H9 (cell line): ENCODE results near the gene PYROXD2. TPM values are rescaled to one million over a fixed set of nuclear protein-coding genes. Genes with fewer than 3 reads are reported as not detected.

Source experiments
- DNase-seq: peaks from one replicate; pipeline ENCODE4 v3.0.0-alpha.2; 2017
- H2AFZ ChIP-seq: one replicate; pipeline ENCODE4 v1.6.1; 2013; ENCODE audit warnings: mild to moderate bottlenecking, low read length, control low read depth, moderate library complexity
- H2AK5ac ChIP-seq: 2 replicates; pipeline ENCODE4 v1.6.1; 2013; ENCODE audit warnings: low read length, control low read depth, mixed read lengths; ENCODE audit not compliant: insufficient read length
- H2BK120ac ChIP-seq: one replicate; pipeline ENCODE4 v1.6.1; 2013; ENCODE audit warnings: low read depth, mild to moderate bottlenecking, low read length, control low read depth, inconsistent platforms; ENCODE audit not compliant: poor library complexity, severe bottlenecking
- H2BK12ac ChIP-seq: 2 replicates; pipeline ENCODE4 v1.6.1; 2013; ENCODE audit warnings: low read length, control low read depth, mixed read lengths, low read depth; ENCODE audit not compliant: insufficient read length
- H2BK15ac ChIP-seq: 2 replicates; pipeline ENCODE4 v1.6.1; 2013; ENCODE audit warnings: low read depth, low read length, control low read depth
- H2BK20ac ChIP-seq: one replicate; pipeline ENCODE4 v1.6.1; 2013; ENCODE audit warnings: low read depth, mild to moderate bottlenecking, low read length, control low read depth, inconsistent platforms; ENCODE audit not compliant: poor library complexity, severe bottlenecking
- H2BK5ac ChIP-seq: 2 replicates; pipeline ENCODE4 v1.6.1; 2013; ENCODE audit warnings: low read length, control low read depth, mixed read lengths; ENCODE audit not compliant: insufficient read length
- H3K14ac ChIP-seq: 2 replicates; pipeline ENCODE4 v1.6.1; 2013; ENCODE audit warnings: low read length, control low read depth; ENCODE audit not compliant: insufficient read depth
- H3K18ac ChIP-seq: 2 replicates; pipeline ENCODE4 v1.6.1; 2013; ENCODE audit warnings: low read depth, mild to moderate bottlenecking, mixed read lengths, low read length, control low read depth; ENCODE audit not compliant: insufficient read length
- H3K23ac ChIP-seq: 2 replicates; pipeline ENCODE4 v1.6.1; 2013; ENCODE audit warnings: low read length, control low read depth, mixed read lengths, low read depth; ENCODE audit not compliant: insufficient read length
- H3K23me2 ChIP-seq: 2 replicates; pipeline ENCODE4 v1.6.1; 2013; ENCODE audit warnings: low read depth, mild to moderate bottlenecking, mixed read lengths, low read length, control low read depth; ENCODE audit not compliant: insufficient read length, poor library complexity, severe bottlenecking
- H3K27ac ChIP-seq: 2 replicates; pipeline ENCODE4 v1.5.1; 2013; ENCODE audit warnings: low read length, control low read depth, mixed read lengths, low read depth; ENCODE audit not compliant: insufficient read length
- H3K27me3 ChIP-seq: 2 replicates; pipeline ENCODE4 v1.6.1; 2013; ENCODE audit warnings: low read length, control low read depth, inconsistent platforms; ENCODE audit not compliant: insufficient read depth
- H3K4ac ChIP-seq: 2 replicates; pipeline ENCODE4 v1.6.1; 2013; ENCODE audit warnings: low read depth, mild to moderate bottlenecking, control low read depth, inconsistent platforms, low read length, moderate library complexity
- H3K4me1 ChIP-seq: 2 replicates; pipeline ENCODE4 v1.6.1; 2013; ENCODE audit warnings: low read length, control low read depth, inconsistent platforms; ENCODE audit not compliant: insufficient read depth
- H3K4me2 ChIP-seq: 2 replicates; pipeline ENCODE4 v1.6.1; 2013; ENCODE audit warnings: low read length, control low read depth, mixed read lengths; ENCODE audit not compliant: insufficient read length, insufficient read depth
- H3K56ac ChIP-seq: 2 replicates; pipeline ENCODE4 v1.6.1; 2013; ENCODE audit warnings: low read depth, mild to moderate bottlenecking, mixed read lengths, low read length, control low read depth; ENCODE audit not compliant: insufficient read length
- H3K79me1 ChIP-seq: 2 replicates; pipeline ENCODE4 v1.6.1; 2013; ENCODE audit warnings: low read depth, mild to moderate bottlenecking, moderate library complexity, low read length, control low read depth, inconsistent platforms; ENCODE audit not compliant: insufficient read depth, poor library complexity, severe bottlenecking
- H3K79me2 ChIP-seq: 2 replicates; pipeline ENCODE4 v1.6.1; 2013; ENCODE audit warnings: low read length, control low read depth, inconsistent platforms; ENCODE audit not compliant: insufficient read depth
- H3K9ac ChIP-seq: 2 replicates; pipeline ENCODE4 v1.6.1; 2013; ENCODE audit warnings: low read length, control low read depth, mixed read lengths; ENCODE audit not compliant: insufficient read length; ENCODE audit errors: extremely low read depth
- H3K9me3 ChIP-seq: one replicate; pipeline ENCODE4 v1.6.1; 2013; ENCODE audit warnings: low read depth, low read length, inconsistent platforms; ENCODE audit not compliant: control insufficient read depth
- H3T11ph ChIP-seq: one replicate; pipeline ENCODE4 v1.6.1; 2013; ENCODE audit warnings: mild to moderate bottlenecking, low read length, control low read depth, inconsistent platforms
- H4K20me1 ChIP-seq: one replicate; pipeline ENCODE4 v1.6.1; 2013; ENCODE audit not compliant: control insufficient read depth, insufficient read length, insufficient read depth
- H4K5ac ChIP-seq: 2 replicates; pipeline ENCODE4 v1.6.1; 2013; ENCODE audit warnings: low read depth, mild to moderate bottlenecking, mixed read lengths, low read length, control low read depth; ENCODE audit not compliant: insufficient read length
- H4K8ac ChIP-seq: replicated peaks from 2 replicates; pipeline ENCODE4 v1.6.1; 2013; ENCODE audit warnings: low read length, control low read depth, mixed read lengths, low read depth; ENCODE audit not compliant: insufficient read length
- H4K91ac ChIP-seq: 2 replicates; pipeline ENCODE4 v1.6.1; 2013; ENCODE audit warnings: low read depth, mild to moderate bottlenecking, moderate library complexity, mixed read lengths, low read length, control low read depth; ENCODE audit not compliant: insufficient read length
- H3K27ac Mint-ChIP-seq, 3 experiments: 2 replicates in 2 of 3; 3 replicates in 1 of 3; pipeline ENCODE4 v1.8.0; 2020 to 2021; ENCODE audit warnings: mixed read lengths in 3 of 3, mild to moderate bottlenecking in 1 of 3, moderate library complexity in 1 of 3
- H3K27me3 Mint-ChIP-seq: 2 replicates; pipeline ENCODE4 v1.8.0; 2021; ENCODE audit warnings: low read depth, mild to moderate bottlenecking, moderate library complexity, mixed read lengths
- H3K36me3 Mint-ChIP-seq, 3 experiments: 2 replicates in 2 of 3; 3 replicates in 1 of 3; pipeline ENCODE4 v1.8.0; 2020 to 2021; ENCODE audit warnings: low read depth in 3 of 3, mixed read lengths in 3 of 3; ENCODE audit not compliant: insufficient read depth in 1 of 3
- H3K4me1 Mint-ChIP-seq, 2 experiments: 2 replicates each; pipeline ENCODE4 v1.8.0; 2020; ENCODE audit warnings: mixed read lengths in 2 of 2
- H3K4me3 Mint-ChIP-seq, 2 experiments: 2 replicates in 1 of 2; 3 replicates in 1 of 2; pipeline ENCODE4 v1.8.0; 2020 to 2021; ENCODE audit warnings: mild to moderate bottlenecking in 2 of 2, mixed read lengths in 2 of 2, moderate library complexity in 1 of 2
- H3K9me3 Mint-ChIP-seq, 2 experiments: 2 replicates in 1 of 2; 3 replicates in 1 of 2; pipeline ENCODE4 v1.8.0; 2020; ENCODE audit warnings: mild to moderate bottlenecking in 2 of 2, mixed read lengths in 2 of 2, moderate library complexity in 1 of 2
- CTCF ChIP-seq: fragments of 200-600 bp; sonication (generic); conservative IDR thresholded peaks from 3 replicates; pipeline ENCODE4 v1.8.0; 2021; ENCODE audit warnings: antibody characterized with exemption, mild to moderate bottlenecking
- WGBS: extraction: QIAGEN DNeasy Blood & Tissue Kit; methylation state at CpG from one replicate; pipeline ENCODE4 v1.1.7; 2013; ENCODE audit warnings: missing lambda C conversion rate, low lambda C conversion rate, mixed read lengths; ENCODE audit not compliant: insufficient read length; ENCODE audit errors: extremely low coverage; 5-methylcytosine and 5-hydroxymethylcytosine counted together
- total RNA-seq: library from RNA; stranded (reverse); gene quantifications from 2 replicates; pipeline ENCODE4 v1.2.1, GENCODE V29; 2021

The PYROXD2 gene
- total RNA-seq, 1 experiment from 2014 or later, result 5.3 TPM

GRCh38 chr10:98417973-98418664 lies 3.1 kb upstream of the PYROXD2 start:
- Histone ChIP-seq H2BK5ac (no peak overlapping the region), H3K14ac (no peak overlapping the region), H2BK20ac (no peak overlapping the region), H3K23ac (no peak overlapping the region), H4K91ac (no peak overlapping the region), H3T11ph (no peak overlapping the region), H3K9me3 (no peaks in the 10 kb centered on the region), H3K27me3 (no peaks in the 10 kb centered on the region), H2BK12ac (no peak overlapping the region), H3K56ac (no peak overlapping the region), H3K79me2 (no peaks in the 10 kb centered on the region), H2AK5ac (no peak overlapping the region), H3K18ac (no peak overlapping the region), H2AFZ (no peak overlapping the region), H4K8ac (no peak overlapping the region), H2BK15ac (no peak overlapping the region), H3K23me2 (peaks cover 7% of the 10 kb centered on the region), H4K20me1 (no peaks in the 10 kb centered on the region), H3K27ac (no peak overlapping the region), H4K5ac (no peak overlapping the region), H3K4me1 (peaks cover 6% of the 10 kb centered on the region; the same call in 1 of the 2 replicates), H3K79me1 (no peaks in the 10 kb centered on the region), H3K4me2 (no peak overlapping the region), H2BK120ac (no peak overlapping the region), H3K4ac (no peak overlapping the region), H3K9ac (no peak overlapping the region)
- Mint-ChIP-seq H3K27me3 (no peaks in the 10 kb centered on the region), H3K36me3 (peaks cover 0 to 8% (median 4%) of the 10 kb centered on the region in 3 experiments; a peak in 3 of 7 replicates), H3K4me3 (no peak overlapping the region), H3K27ac (no peak overlapping the region; a peak in 1 of 7 replicates), H3K9me3 (no peaks in the 10 kb centered on the region), H3K4me1 (peaks cover 15% of the 10 kb centered on the region in 2 experiments)
- DNase-seq, result no peak
- no CpG with 5 or more reads among the region's 21 CpGs for WGBS
- TF ChIP-seq CTCF, result no peak
